K562 (cell line): ENCODE measurements around the gene THAP8. TPM values are rescaled to one million over a fixed set of nuclear protein-coding genes. Genes with fewer than 3 reads are reported as not detected.

ENCODE experiments used
- ATAC-seq: fragments of 200-7000 bp; cut with Tn5 transposase; 3 replicates; pipeline ENCODE4 v1.9.1; 2020; ENCODE audit warnings: moderate library complexity
- BruUV-seq: library from RNA; stranded (reverse); fragments of 400-500 nt; replicated peaks from 2 replicates; lab custom pipeline; 2021; lab: Mats Ljungman, UMichigan
- CTCF ChIA-PET: fragments of 300-600 bp; formaldehyde crosslinking; extraction: SDS; loops from one replicate; lab custom pipeline; 2021; ENCODE audit warnings: low intra/inter-chr PET ratio; lab: Yijun Ruan, JAX
- POLR2A ChIA-PET: fragments of 300-600, 350-650 bp; sonication (Branson Sonifier 250); formaldehyde crosslinking; extraction: SDS; loops from one replicate; lab custom pipeline; 2021; ENCODE audit warnings: antibody characterized with exemption, inconsistent platforms; lab: Yijun Ruan, JAX
- DNase-seq, 4 experiments: peaks; one replicate each; pipeline versions ENCODE4 v3.0.0 to v3.0.0-alpha.2; 2011 to 2018; ENCODE audit warnings: low spot score in 3 of 4, mixed read lengths in 3 of 4; ENCODE audit errors: extremely low read depth in 1 of 4
- FAIRE-seq: peaks from 2 replicates; lab custom pipeline; 2011; peaks lifted over from hg19 to GRCh38; lab: Jason Lieb, UNC
- H2AFZ ChIP-seq: 2 replicates; pipeline ENCODE4 v1.6.0; 2011; ENCODE audit warnings: low read depth, low read length, control low read depth, inconsistent platforms
- H3K27ac ChIP-seq: fragments of 200-600 bp; 3 replicates; pipeline ENCODE4 v1.8.0; 2011; ENCODE audit warnings: low read depth, mild to moderate bottlenecking, control low read depth, inconsistent platforms, low read length, moderate library complexity, mixed read lengths; ENCODE audit errors: extremely low read depth
- H3K27me3 ChIP-seq, 2 experiments: fragments of 300-600 bp in 1 of 2; 2 replicates in 1 of 2; 3 replicates in 1 of 2; pipeline versions ENCODE4 v1.6.0 to v1.8.0; 2011; ENCODE audit warnings: inconsistent platforms in 2 of 2, low read length in 2 of 2, mild to moderate bottlenecking in 1 of 2, mixed read lengths in 1 of 2, moderate library complexity in 1 of 2; ENCODE audit not compliant: control insufficient read depth in 2 of 2, insufficient read depth in 2 of 2
- H3K36me3 ChIP-seq: fragments of 300-600 bp; 3 replicates; pipeline ENCODE4 v1.8.0; 2011; ENCODE audit warnings: mild to moderate bottlenecking, low read length, inconsistent platforms; ENCODE audit not compliant: control insufficient read depth, insufficient read depth
- H3K4me1 ChIP-seq, 2 experiments: fragments of 200-600 bp in 1 of 2; replicated peaks in 1 of 2; 2 replicates in 1 of 2; 3 replicates in 1 of 2; pipeline versions ENCODE4 v1.5.1 to v1.8.0; 2011; ENCODE audit warnings: inconsistent platforms in 2 of 2, low read length in 2 of 2, mild to moderate bottlenecking in 1 of 2, mixed read lengths in 1 of 2, moderate library complexity in 1 of 2; ENCODE audit not compliant: control insufficient read depth in 2 of 2, insufficient read depth in 2 of 2
- H3K4me2 ChIP-seq: 2 replicates; pipeline ENCODE4 v1.6.1; 2011; ENCODE audit warnings: low read length, control low read depth, inconsistent platforms, mixed read lengths; ENCODE audit not compliant: insufficient read depth
- H3K4me3 ChIP-seq: fragments of 200-600 bp; sonication (generic), shearing (Covaris generic); 2 replicates; pipeline ENCODE4 v1.5.1; 2016; ENCODE audit warnings: control low read depth, inconsistent platforms
- H3K79me2 ChIP-seq: fragments of 200-600 bp; 3 replicates; pipeline ENCODE4 v1.8.0; 2011; ENCODE audit warnings: low read length, inconsistent platforms; ENCODE audit not compliant: control insufficient read depth, insufficient read depth
- H3K9ac ChIP-seq, 2 experiments: 2 replicates each; pipeline versions ENCODE4 v1.6.0 to v1.6.1; 2011; ENCODE audit warnings: low read depth in 2 of 2, low read length in 2 of 2, control low read depth in 1 of 2, inconsistent platforms in 1 of 2, mild to moderate bottlenecking in 1 of 2, mixed read lengths in 1 of 2; ENCODE audit not compliant: insufficient read depth in 1 of 2
- H3K9me1 ChIP-seq: one replicate; pipeline ENCODE4 v1.6.0; 2011; ENCODE audit warnings: inconsistent platforms, mild to moderate bottlenecking, low read length, moderate library complexity; ENCODE audit not compliant: control insufficient read depth, insufficient read depth
- H3K9me3 ChIP-seq: replicated peaks from 2 replicates; pipeline ENCODE4 v1.5.1; 2011; ENCODE audit warnings: low read depth, low read length, inconsistent platforms; ENCODE audit not compliant: control insufficient read depth, insufficient read depth
- H4K20me1 ChIP-seq: replicated peaks from 2 replicates; pipeline ENCODE4 v1.6.1; 2011; ENCODE audit warnings: low read length, inconsistent platforms, mixed read lengths; ENCODE audit not compliant: control insufficient read depth, insufficient read depth
- BRF1 ChIP-seq: IDR thresholded peaks from 3 replicates; pipeline ENCODE4 v1.6.1; 2011; ENCODE audit warnings: borderline replicate concordance, mild to moderate bottlenecking; ENCODE audit not compliant: insufficient read length; ENCODE audit errors: extremely low read depth
- CBX2 ChIP-seq: fragments of 200-600 bp; sonication (generic); IDR thresholded peaks from one replicate; pipeline ENCODE4 v1.6.1; 2012; ENCODE audit warnings: mild to moderate bottlenecking, low read length, inconsistent platforms; ENCODE audit not compliant: insufficient read depth, poor library complexity, severe bottlenecking
- FUS ChIP-seq: fragments of 200-400 bp; formaldehyde crosslinking; optimal IDR thresholded peaks from 2 replicates; pipeline ENCODE3; 2017; ENCODE audit warnings: low read depth, low read length
- RBM34 ChIP-seq: fragments of 200-400 bp; formaldehyde crosslinking; IDR thresholded peaks from 2 replicates; pipeline ENCODE4 v1.6.1; 2018; ENCODE audit warnings: low read length, borderline replicate concordance; ENCODE audit not compliant: insufficient read depth
- SMARCA4 ChIP-seq: fragments of 450-650 bp; IDR thresholded peaks from 2 replicates; pipeline ENCODE4 v1.6.1; 2016
- ZNF318 ChIP-seq, 2 experiments: fragments of 450-650 bp; IDR thresholded peaks; 2 replicates each; pipeline ENCODE4 v1.6.1; 2016; ENCODE audit warnings: mild to moderate bottlenecking in 2 of 2, borderline replicate concordance in 1 of 2, low read depth in 1 of 2, moderate library complexity in 1 of 2
- WGBS: fragments of 100-300 bp; shearing (Covaris generic); methylation state at CpG from one replicate; pipeline ENCODE4 v1.1.6; 2016; ENCODE audit warnings: low coverage, mixed read lengths; ENCODE audit not compliant: insufficient coverage; ENCODE audit errors: missing lambda C conversion rate; 5-methylcytosine and 5-hydroxymethylcytosine counted together
- in situ Hi-C: fragments of 300-500 bp; cut with MboI; formaldehyde crosslinking; loops from 4 replicates; pipeline ENCODE4 v1.15.0; 2018; ENCODE audit warnings: inconsistent platforms, mixed read lengths
- intact Hi-C: fragments of 100-400 bp; cut with micrococcal nuclease; formaldehyde crosslinking; loops from 2 replicates; pipeline ENCODE4 v1.14.2; 2022
- polyA plus RNA-seq, 8 experiments: library from polyadenylated mRNA; depleted of rRNA in 4 of 8; stranded (reverse) in 5 of 8; unstranded in 3 of 8; fragments of >200 nt; fragmentation: Nextera tagmentation in 2 of 8; fragmentation: Illumina TruSeq in 1 of 8; extraction: Ambion mirVana in 2 of 8; extraction: Trizol in 1 of 8; gene quantifications; 2 replicates each; pipeline versions ENCODE4 v1.2.1 to v1.2.3, GENCODE V29; 2011 to 2014; ENCODE audit warnings: inconsistent platforms in 1 of 8, missing spikeins in 1 of 8
- total RNA-seq, 7 experiments: library from RNA; depleted of rRNA in 6 of 7; stranded (reverse); fragments of >200 nt in 6 of 7; fragmentation: Illumina TruSeq in 2 of 7; extraction: Trizol in 2 of 7; gene quantifications; 2 replicates each; pipeline versions ENCODE4 v1.2.1 to v1.2.3, GENCODE V29; 2011 to 2021; ENCODE audit warnings: low replicate concordance in 1 of 7
- TF ChIP-seq, protein P1 (sequence below): fragments of 450-650 bp; formaldehyde crosslinking; IDR thresholded peaks from 2 replicates; pipeline ENCODE4 v1.4.0; 2022; ENCODE audit warnings: mild to moderate bottlenecking, moderate library complexity

Gene THAP8
- total and polyA plus RNA-seq, 9 of the 15 experiments (the other 6 are each of a cell fraction or from before 2014, with no cell fraction given), result 0.11 to 2.0 (median 0.94) TPM

GRCh38 chr19:36097036-36097435, 43.0 kb upstream of the THAP8 start:
- no peak overlapping the region for H3K4me3 ChIP-seq
- intact Hi-C loops (no loop called here), in situ Hi-C loops (no loop called here)
- ChIA-PET POLR2A (interaction anchor here (0.9 kb wide), 1 partner anchor 13 kb away, joined by 3 read pairs; no protein-coding TSS in a partner anchor), CTCF (no interaction called here)
- no peaks in the 10 kb centered on the region for H3K27me3 ChIP-seq
- no peaks in the 10 kb centered on the region for H3K79me2 ChIP-seq
- H3K4me2 ChIP-seq, result no peak overlapping the region
- no peak overlapping the region for H2AFZ ChIP-seq
- no peak for ATAC-seq
- BruUV-seq, result no TSS peak
- TF ChIP-seq RBM34 (no peak), CBX2 (no peak), ZNF318 (IDR thresholded peaks at IDR 0.05; ENCODE audit: borderline replicate concordance in 1 of 2, low read depth in 1 of 2) (no peak), SMARCA4 (no peak), FUS (no peak), BRF1 (no peak)
- TF ChIP-seq, protein P1, sequence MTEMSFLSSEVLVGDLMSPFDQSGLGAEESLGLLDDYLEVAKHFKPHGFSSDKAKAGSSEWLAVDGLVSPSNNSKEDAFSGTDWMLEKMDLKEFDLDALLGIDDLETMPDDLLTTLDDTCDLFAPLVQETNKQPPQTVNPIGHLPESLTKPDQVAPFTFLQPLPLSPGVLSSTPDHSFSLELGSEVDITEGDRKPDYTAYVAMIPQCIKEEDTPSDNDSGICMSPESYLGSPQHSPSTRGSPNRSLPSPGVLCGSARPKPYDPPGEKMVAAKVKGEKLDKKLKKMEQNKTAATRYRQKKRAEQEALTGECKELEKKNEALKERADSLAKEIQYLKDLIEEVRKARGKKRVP (CRISPR knock-in tag), result no peak
- TF ChIP-seq, all 486 proteins: peak for 0
- Histone ChIP-seq H3K9me1 (no peaks in the 10 kb centered on the region), H3K4me1 (peaks cover 0 to 20% of the 10 kb centered on the region in 2 experiments; a peak in 1 of 5 replicates), H3K9ac (no peak overlapping the region), H3K27ac (no peak overlapping the region), H4K20me1 (no peaks in the 10 kb centered on the region), H3K9me3 (no peaks in the 10 kb centered on the region), H3K36me3 (peaks cover 81% of the 10 kb centered on the region)
- WGBS, result 98% methylated on average over 6 of the region's 6 CpGs
- DNase-seq (no peak), FAIRE-seq (no peak)
